ENCODE data around the gene CFHR1. TPM values are rescaled to one million over a fixed set of nuclear protein-coding genes. Genes with fewer than 3 reads are reported as not detected.
A peak's percentile ranks its signal among the peaks of the same experiment; 100 is the strongest.
"Not testable (repeated sequence)": the region's sequence is repeated elsewhere in the genome, so short reads cannot be mapped to it uniquely, and the experiment has no call there.

The CFHR1 gene
- not detected for polyA plus RNA-seq (ENCODE audit: insufficient read length)

DNA sequence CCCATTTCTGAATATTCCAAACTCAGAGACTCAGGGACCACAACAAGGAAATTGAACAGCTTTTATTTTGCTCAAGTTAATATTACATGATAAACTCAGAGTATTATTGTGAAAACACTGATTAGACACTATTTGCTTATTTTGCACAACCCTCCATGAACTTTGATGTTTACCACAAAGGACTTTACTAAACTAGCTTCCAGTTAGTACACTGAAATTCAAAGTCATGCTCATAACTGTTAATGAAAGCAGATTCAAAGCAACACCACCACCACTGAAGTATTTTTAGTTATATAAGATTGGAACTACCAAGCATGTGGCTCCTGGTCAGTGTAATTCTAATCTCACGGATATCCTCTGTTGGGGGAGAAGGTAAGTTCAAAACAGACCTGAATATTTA is at the start of gene CFHR1:
CFHR1 (plus strand) TSS at position 201 of the 400 bp plus-strand sequence; CDS start at position 315, 114 bp downstream.
- DNase-seq: not testable (repeated sequence)

DNA sequence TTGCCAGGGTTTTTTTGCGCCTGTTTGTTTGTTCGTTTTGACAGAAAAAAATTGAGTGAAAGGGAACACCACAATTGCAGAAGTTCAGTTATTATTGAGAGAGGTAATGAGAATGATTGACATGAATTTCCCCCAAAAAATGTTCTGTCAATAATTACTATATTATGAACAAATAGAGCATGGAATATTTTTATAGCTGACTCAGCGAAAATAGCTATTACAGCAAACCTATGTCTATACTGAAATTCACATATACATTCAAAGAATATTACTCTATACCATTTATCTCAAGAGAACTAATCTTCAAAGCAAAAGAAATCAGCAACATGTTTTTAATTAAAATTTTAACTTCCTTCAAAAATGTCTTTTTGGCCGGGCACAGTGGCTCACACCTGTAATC is 49.7 kb upstream of the CFHR1 start:
- not testable (repeated sequence) for DNase-seq

DNA sequence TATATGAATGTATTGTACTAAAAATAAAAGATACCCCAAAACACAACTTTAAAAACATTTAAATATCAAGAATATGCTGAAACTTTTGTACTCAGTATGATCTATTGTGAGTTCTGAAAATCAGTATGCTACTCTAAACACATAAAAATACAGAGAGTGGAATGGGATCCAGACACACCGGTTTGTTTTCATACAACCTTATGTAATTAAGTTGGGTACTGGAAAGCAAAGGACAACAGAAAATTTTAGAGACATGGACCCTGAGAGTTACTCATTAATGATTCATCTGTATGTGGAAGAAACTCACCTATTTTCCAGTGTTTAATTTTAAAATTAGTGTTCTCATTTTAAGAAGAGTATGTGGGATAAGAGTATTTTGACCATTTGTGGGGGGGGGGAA is 45.8 kb upstream of the CFHR1 start:
- no peak for DNase-seq

DNA sequence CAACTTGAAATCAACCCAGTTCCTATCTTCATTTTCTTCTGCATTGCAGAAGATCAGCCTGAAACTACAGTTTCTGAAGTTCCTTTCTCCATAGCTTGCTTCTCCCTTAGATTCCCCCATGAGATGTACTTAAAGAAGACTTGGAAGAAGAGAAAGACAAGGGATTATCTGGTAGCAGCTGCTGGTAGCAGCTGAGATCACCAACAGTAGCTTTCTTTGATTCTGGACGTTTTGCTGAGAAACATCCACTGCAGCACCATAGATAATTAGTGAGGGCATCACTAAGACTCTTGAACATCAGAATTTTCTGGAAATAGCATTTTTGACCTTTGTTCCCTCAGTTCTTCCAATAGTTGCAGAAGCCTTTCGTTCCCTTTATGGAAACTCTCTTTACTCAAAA is 45.4 kb upstream of the CFHR1 start:
- no peak for DNase-seq

DNA sequence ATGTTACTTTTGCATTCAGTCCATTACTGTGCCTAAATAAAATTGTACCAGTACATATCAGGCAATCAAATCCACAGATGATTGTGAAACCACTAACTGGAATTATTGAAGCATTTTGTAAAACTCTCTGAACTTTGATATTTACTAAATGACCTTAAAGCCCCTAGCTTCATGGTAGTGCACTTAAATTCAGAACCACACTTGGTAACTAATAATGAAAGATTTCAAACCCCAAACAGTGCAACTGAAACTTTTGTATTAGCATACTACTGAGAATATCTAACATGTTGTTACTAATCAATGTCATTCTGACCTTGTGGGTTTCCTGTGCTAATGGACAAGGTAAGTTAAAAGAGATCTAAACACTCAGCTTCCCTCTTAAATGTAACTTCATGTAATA is 44.9 kb upstream of the CFHR1 start, which contains the start of gene CFHR3:
CFHR3 (plus strand) TSS at position 238 of the 400 bp plus-strand sequence; CDS start at position 285, 47 bp downstream.
- no peak for DNase-seq

DNA sequence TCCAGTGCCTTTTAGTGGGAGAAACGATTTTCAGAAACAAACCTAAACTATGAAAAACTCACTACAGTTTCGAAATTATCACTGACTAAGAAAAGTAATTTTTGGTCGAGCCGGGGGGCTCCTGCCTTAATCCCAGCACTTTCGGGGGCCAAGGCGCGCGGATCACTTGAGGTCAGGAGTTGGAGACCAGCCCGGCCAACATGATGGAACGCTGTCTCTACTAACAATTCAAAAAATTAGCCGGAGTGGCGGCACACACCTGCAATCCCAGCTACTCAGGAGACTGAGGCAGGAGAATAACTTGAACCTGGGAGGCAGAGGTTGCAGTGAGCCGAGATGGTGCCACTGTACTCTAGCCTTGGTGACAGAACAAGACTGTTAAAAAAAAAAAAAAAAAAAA is 41.9 kb upstream of the CFHR1 start:
- DNase-seq: no peak

DNA sequence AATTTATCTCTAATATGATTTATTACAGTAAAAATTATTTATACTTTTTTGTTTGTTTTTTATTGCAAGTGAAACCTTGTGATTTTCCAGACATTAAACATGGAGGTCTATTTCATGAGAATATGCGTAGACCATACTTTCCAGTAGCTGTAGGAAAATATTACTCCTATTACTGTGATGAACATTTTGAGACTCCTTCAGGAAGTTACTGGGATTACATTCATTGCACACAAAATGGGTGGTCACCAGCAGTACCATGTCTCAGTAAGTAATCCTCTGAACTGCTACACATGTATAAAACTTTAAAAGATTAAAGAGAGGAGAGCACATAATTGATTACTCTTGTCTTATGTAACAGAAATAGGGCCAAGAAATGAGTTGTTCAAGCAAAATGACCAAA is 40.4 kb upstream of the CFHR1 start:
- no peak for DNase-seq

DNA sequence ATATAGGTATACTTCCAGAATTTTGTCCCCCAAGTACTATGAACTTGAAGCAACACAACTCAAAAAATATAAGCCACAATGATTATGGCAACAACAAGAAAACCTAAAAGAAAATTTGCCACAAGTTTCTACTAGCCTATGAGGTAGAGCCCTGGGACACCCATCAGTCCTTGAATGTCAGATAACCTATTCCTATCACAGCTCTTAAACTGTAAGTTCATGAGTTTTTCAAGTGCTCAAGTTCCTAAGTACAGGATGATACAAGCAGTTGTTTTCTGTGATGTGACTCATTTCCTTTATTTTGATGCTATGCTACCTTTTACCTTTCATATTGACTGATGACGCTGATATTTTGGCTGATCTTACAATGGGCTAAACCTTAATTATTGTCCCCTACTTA is 28.3 kb upstream of the CFHR1 start:
- DNase-seq: not testable (repeated sequence)

DNA sequence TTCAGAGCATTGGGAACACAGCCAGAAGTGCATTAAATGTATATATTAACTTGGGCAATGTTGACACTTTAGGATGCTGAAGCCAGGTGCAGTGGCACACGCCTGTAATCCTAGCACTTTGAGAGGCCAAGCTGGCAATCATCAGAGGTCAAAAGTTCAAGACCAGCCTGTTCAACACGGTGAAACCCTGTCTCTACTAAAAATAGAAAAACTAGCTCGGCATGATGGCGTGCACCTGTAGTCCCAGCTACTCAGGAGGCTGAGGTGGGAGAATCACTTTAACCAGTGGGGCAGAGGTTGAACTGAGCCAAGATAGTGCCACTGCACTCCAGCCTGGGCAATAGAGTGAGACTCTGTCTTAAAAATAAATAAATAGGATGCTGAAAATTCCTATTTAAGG is 25.4 kb upstream of the CFHR1 start:
- DNase-seq: not testable (repeated sequence)

DNA sequence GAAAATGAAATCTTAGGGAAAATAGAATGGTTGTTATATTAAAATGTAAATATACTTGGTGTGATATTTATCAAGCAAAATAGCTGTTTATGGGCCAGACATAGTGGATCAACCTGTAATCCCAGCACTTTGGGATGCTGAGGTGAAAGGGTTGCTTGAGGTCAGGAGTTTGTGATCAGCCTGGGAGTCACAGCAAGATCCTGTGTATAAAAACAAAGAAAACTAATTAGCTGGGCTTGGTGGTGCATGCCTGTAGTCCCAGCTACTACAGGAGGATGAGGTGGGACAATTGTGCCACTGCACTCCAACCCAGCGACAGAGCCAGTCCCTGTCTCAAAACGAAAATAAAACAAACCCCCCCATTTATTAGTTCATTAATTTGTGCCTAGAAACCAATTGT is 21.6 kb upstream of the CFHR1 start:
- no peak for DNase-seq

DNA sequence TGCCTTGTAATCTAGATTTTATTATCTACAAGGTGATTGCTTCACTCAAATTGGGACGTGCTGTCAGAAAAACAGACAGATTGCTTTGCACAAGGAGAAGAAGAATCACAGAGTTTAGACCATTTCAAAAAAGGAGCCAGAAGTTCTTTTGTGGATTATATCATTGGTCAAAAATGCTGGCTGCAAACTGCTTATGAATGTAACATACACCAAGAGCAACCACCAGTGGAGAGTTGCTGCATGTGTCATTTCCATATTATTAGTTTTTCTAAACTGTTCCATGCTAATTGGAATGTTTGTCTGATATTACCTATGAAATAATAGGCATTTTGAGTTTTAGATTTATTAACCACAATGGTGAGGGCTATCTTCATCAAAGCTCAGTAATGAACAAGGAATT is 17.6 kb upstream of the CFHR1 start:
- not testable (repeated sequence) for DNase-seq

DNA sequence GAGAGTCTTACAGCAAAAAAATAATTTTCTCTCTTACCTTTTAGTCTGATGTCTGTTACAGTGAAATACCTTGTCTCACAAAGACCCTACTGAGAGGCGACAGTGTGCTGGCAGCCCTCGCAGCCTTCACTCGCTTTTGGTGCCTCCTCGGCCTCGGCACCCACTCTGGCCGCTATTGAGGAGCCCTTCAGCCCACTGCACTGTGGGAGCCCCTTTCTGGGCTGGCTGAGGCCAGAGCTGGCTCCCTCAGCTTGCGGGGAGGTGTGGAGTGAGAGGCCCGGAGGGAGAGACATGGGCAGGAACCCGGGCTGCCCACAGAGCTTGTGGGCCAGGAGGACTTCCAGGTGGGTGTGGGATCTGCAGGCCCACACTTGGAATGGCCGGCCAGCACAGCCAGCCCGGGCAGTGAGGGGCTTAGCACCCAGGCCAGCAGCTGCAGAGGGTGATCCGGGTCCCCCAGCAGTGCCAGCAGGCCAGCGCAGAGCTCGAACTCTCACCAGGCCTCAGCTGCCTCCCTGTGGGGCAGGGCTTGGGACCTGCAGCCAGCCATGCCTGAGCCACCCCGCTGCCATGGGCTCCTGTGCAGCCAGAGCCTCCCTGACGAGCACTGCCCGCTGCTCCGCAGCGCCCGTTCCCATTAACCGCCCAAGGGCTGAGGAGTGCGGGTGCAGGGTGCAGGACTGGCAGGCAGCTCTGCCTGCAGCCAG is 10.8 kb upstream of the CFHR1 start:
- DNase-seq: no peak

DNA sequence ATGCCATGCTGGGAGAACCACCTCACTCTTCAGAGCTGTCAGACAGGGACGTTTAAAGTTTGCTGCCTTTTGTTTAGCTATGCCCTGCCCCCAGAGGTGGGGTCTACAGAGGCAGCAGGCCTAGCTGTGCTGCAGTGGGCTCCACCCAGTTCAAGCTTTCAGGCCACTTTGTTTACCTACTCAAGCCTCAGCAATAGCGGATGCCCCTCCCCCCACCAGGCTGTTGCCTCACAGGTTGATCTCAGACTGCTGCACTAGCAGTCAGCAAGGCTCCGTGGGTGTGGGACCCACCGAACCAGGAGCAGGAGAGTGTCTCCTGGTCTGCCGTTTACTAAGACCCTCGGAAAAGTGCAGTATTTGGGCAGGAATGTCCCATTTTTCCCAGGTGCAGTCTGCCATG is 2.1 kb upstream of the CFHR1 start:
- not testable (repeated sequence) for DNase-seq

DNA sequence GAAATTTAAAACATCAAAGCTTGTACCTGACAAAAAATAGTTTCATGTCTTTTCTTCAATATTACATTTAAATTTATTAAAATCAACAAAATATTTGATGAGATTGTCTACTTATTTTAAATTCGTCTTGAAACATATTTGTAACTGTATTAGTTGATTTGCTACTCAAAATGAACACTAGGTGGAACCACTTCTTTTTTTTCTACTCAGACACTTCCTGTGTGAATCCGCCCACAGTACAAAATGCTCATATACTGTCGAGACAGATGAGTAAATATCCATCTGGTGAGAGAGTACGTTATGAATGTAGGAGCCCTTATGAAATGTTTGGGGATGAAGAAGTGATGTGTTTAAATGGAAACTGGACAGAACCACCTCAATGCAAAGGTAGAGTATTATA is 8.3 kb downstream of the CFHR1 start:
- peak; percentile 2 for DNase-seq

DNA sequence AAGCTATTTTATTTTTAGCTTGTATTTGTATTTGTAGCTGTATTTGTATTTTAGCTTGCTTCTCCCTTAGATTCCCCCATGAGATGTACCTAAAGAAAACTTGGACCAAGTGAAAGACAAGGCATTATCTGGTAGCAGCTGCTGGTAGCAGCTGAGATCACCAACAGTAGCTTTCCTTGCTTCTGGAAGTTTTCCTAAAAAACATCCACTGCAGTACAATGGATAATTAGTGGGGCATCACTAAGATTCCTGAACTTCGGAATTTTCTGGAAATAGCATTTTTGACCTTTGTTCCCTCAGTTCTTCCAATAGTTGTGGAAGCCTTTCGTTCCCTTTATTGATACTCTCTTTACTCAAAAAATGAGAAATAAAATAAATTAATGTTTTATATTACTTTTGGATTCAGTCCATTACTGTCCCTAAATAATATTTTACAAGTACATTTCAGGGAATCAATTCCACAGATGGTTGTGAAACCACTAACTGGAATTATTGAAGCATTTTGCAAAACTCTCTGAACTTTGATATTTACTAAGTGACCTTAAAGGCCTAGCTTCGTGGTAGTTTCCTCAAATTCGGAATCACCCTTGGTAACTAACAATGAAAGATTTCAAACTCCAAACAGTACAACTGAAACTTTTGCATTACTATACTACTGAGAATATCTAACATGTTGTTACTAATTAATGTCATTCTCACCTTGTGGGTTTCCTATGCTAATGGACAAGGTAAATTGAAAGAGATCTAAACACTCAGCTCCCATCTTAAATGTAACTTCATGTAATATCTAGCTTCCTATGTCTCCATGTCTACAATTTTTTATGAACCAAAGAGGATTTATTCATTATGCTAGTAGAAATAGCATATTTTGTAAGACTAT is 30.3 kb downstream of the CFHR1 start:
- DNase-seq: not testable (repeated sequence)

DNA sequence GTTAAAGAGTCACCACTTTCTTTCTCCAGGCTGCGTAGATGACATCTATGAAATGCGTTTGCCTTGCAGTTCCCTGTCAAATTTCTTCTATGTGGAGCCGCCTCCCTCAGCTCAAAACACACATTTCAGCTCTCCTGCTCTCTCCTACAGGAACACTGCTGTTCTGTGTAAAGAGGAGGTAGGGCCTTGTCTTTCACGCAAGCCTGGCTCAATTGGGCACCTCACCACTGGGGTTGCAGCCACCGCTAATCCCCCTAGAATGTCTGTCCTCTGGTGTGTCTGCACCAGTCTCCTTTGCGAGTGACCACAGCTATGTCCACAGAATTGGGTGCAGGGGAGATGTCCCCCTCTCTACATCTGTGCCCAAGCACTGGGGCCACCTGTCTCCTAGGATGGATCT is 36.5 kb downstream of the CFHR1 start:
- DNase-seq: no peak

DNA sequence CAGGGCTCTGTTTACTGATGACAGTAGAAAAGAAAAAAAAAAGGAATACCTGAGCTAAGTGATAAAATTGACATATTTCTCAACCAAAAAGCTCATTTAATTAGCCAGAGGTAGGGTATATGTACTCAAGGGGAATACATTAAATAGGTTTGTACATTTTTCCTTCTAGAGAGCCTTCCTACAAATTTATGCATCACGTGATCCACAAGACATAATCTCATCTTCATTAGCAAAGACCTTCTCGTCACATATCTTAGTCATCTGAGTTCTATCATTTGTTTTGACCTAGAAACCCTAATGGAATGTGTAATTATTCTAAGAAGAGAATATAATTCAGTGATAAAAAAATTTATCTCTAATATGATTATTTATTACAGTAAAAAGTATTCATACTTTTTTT is 37.7 kb downstream of the CFHR1 start:
- DNase-seq: no peak

DNA sequence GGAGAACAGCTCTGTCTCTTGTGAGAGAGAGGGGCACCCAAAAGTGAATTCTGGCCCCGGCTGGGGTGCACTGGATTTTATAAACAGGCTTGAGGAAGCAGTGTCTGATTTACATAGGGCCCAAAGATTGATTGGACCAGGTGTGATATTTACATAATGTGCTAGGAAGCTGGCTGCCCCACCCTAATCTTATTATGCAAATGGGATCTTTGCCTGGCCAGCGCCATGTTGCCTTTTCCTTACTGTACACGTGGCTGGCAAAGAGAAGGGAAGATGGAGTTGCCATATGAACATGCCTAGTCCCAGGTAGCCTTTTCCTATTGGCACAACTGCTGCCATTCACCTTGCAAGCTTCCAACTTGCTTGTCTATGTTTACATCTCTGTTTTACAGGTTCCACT is 39.3 kb downstream of the CFHR1 start:
- no peak for DNase-seq

DNA sequence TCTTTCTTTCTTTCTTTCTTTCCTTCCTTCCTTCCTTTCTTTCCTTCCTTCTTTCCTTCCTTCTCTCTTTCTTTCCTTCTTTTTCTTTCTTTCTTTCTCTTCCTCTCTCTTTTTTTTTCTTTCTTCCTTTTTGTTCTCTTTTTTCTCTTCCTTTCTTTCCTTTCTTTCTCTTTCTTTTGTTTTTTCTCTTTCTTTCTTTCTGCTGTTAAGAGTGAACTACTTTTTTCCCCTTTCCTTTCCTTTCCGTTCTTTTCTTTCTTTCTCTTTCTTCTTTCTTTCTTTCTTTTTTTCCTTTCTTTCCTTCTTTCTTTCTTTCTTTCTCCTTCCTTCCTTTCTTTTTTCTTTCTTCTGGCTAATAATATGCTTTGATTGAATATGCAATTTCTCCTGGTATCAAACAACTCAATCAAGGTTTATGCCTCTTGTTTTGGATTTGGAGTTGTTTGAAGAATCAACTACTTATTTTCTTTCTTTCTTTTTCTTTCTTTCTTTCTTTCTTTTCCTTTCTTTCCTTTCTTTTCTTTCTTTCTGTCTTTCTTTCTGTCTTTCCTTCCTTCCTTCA is 40.9 kb downstream of the CFHR1 start:
- DNase-seq: no peak

DNA sequence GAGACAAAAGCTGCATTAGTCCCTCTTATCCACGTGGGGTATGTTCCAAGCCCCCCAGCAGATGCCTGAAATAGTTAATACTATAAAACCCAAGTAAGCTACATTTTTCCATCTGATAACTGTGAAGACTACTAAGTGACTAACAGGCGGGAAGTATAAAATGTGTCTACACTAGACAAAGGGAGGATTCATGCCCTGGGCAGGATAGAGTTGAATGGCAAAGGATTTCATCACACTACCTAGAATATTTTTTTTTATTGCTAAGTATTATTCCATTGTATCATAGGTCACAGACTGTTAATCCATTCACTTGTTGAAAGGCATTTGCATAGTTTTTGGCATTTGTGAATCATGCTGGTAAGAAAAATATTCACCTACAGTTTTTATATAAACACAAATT is 41.9 kb downstream of the CFHR1 start:
- no peak for DNase-seq

DNA sequence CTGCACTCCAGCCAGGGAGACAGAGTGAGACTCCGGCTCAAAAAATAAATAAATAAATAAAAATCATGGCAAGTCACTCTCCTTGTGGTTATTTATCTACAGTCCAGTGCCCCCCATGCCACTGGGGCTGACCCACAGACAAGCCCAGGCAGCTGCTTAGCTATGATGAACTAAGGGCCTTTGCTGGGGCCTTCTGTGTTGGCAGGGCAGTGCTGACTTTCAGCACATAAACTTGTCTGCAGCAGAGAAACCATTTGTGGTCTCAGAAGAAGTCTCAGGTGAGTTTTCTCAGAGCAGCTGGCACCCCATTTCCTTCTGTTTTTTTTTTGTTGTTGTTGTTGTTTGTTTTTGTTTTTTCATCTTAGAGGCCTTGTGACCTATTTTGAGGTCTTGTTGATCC is 47.4 kb downstream of the CFHR1 start:
- no peak for DNase-seq

DNA sequence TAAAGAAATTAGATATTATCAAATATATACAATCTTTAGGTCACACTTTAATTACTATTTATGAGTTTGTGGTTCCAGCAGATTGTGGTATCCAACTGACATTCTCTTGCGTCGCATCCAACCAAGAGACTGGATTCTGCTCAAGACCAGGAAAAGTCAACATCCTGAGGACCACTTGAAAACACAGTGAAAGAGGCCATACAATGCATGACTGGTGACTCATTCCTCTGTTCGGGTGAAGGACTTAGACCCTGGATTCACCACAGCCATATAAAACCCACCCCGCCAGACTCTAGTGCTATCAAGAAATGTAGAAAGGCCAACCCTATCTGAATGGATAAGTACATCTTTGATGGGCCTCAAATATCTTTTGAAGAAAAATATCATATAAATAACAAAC is 53.9 kb downstream of the CFHR1 start:
- no peak for DNase-seq

DNA sequence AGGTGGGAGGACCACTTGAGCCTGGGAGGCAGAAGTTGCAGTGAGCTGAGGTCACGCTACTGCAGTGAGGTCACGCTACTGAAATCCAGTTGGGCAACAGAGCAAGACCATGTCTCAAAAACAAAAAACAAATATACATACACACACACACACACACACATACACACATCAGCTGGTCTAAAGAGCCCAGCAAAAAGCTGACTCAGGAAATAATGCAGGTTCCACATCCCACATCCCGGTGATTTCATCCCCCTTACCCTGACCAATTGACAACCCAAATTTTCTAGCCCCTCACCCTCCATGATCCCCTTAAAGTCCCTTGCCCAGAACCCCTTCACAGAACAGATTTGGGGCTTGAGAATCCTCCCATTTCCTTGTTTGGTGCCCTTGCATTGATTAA is 56.4 kb downstream of the CFHR1 start:
- no peak for DNase-seq

DNA sequence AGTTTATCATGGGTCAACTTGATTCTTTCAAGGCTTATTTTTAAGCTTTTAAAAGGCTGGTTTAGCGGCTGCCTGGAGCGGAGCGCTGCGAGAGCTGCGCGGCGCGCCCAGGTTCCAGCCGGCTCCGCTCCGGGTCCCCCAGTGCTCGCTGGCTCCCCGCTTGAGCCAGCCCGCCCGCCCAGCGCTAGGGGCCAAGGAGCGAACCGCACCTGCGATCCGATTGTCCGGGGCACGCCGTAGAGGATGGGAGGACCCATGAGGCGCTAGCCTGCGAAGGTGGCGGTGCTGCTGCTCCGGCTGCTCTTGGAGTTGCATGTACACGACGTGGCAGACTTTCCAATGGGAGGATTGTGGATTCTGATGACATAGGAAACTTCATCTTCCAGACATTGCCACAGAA is 58.4 kb downstream of the CFHR1 start:
- DNase-seq: no peak
